H1 (cell line): ENCODE data around the gene C15orf39. TPM values are rescaled to one million over a fixed set of nuclear protein-coding genes. Genes with fewer than 3 reads are reported as not detected.

ENCODE experiments used
- CTCF ChIA-PET: fragments of 300-600 bp; sonication (Branson Sonifier 250); formaldehyde crosslinking; loops from one replicate; lab custom pipeline; 2021; ENCODE audit not compliant: partially characterized antibody; lab: Charles Lee
- POLR2A ChIA-PET: fragments of 300-600 bp; sonication (Branson Sonifier 250); formaldehyde crosslinking; loops from one replicate; lab custom pipeline; 2021; ENCODE audit warnings: inconsistent platforms; ENCODE audit not compliant: partially characterized antibody; lab: Charles Lee
- DNase-seq, 2 experiments: peaks; one replicate each; pipeline versions ENCODE4 v3.0.0 to v3.0.0-alpha.2; 2010 to 2022; ENCODE audit warnings: low spot score in 2 of 2, low read depth in 1 of 2, mixed read lengths in 1 of 2
- FAIRE-seq: peaks from 2 replicates; lab custom pipeline; 2011; peaks lifted over from hg19 to GRCh38; lab: Jason Lieb, UNC
- H2AFZ ChIP-seq: 2 replicates; pipeline ENCODE4 v1.8.1; 2012; ENCODE audit warnings: low read length, inconsistent platforms
- H2AK5ac ChIP-seq: 2 replicates; pipeline ENCODE4 v1.6.1; 2013; ENCODE audit warnings: low read depth, low read length
- H2BK120ac ChIP-seq: replicated peaks from 2 replicates; pipeline ENCODE3; 2013; ENCODE audit warnings: low read depth, low read length, inconsistent platforms
- H2BK12ac ChIP-seq: 2 replicates; pipeline ENCODE4 v1.6.1; 2013; ENCODE audit warnings: low read depth, low read length
- H2BK15ac ChIP-seq: 2 replicates; pipeline ENCODE4 v1.6.1; 2013; ENCODE audit warnings: low read length
- H2BK20ac ChIP-seq: 2 replicates; pipeline ENCODE4 v1.6.1; 2013; ENCODE audit warnings: low read length
- H2BK5ac ChIP-seq: 2 replicates; pipeline ENCODE4 v1.6.1; 2013; ENCODE audit warnings: low read depth, low read length
- H3K14ac ChIP-seq: 2 replicates; pipeline ENCODE4 v1.6.1; 2013; ENCODE audit warnings: inconsistent platforms; ENCODE audit not compliant: insufficient read length
- H3K18ac ChIP-seq: 2 replicates; pipeline ENCODE4 v1.6.1; 2013; ENCODE audit warnings: low read length; ENCODE audit errors: extremely low read depth
- H3K23ac ChIP-seq: 2 replicates; pipeline ENCODE4 v1.6.1; 2013; ENCODE audit warnings: inconsistent platforms; ENCODE audit not compliant: insufficient read length
- H3K23me2 ChIP-seq: 2 replicates; pipeline ENCODE4 v1.6.1; 2013; ENCODE audit warnings: low read depth, low read length
- H3K27ac ChIP-seq: 2 replicates; pipeline ENCODE4 v1.6.1; 2011; ENCODE audit warnings: low read depth, low read length, inconsistent platforms
- H3K27me3 ChIP-seq, 4 experiments: replicated peaks in 1 of 4; 1 replicate in 1 of 4; 2 replicates in 3 of 4; pipeline versions ENCODE4 v1.6.1 to v1.8.1; 2011 to 2013; ENCODE audit warnings: low read length in 3 of 4, mild to moderate bottlenecking in 3 of 4, inconsistent platforms in 2 of 4, mixed read lengths in 2 of 4, moderate library complexity in 1 of 4; ENCODE audit not compliant: control insufficient read depth in 3 of 4, insufficient read depth in 3 of 4; ENCODE audit errors: extremely low read depth in 1 of 4
- H3K36me3 ChIP-seq, 4 experiments: 2 replicates each; pipeline versions ENCODE4 v1.6.1 to v1.8.1; 2011 to 2013; ENCODE audit warnings: mild to moderate bottlenecking in 4 of 4, low read length in 3 of 4, moderate library complexity in 2 of 4, control low read depth in 1 of 4, inconsistent platforms in 1 of 4; ENCODE audit not compliant: insufficient read depth in 4 of 4, control insufficient read depth in 2 of 4
- H3K4ac ChIP-seq: replicated peaks from 2 replicates; pipeline ENCODE3; 2013; ENCODE audit warnings: low read length, low read depth, mixed read lengths, inconsistent platforms; ENCODE audit not compliant: insufficient read length
- H3K4me1 ChIP-seq, 4 experiments: replicated peaks in 1 of 4; 1 replicate in 1 of 4; 2 replicates in 3 of 4; pipeline versions ENCODE4 v1.6.1 to v1.8.1; 2011 to 2013; ENCODE audit warnings: low read length in 3 of 4, inconsistent platforms in 2 of 4, mixed read lengths in 1 of 4; ENCODE audit not compliant: insufficient read depth in 4 of 4, control insufficient read depth in 3 of 4
- H3K4me2 ChIP-seq, 2 experiments: 2 replicates each; pipeline versions ENCODE4 v1.6.1 to v1.8.1; 2011 to 2013; ENCODE audit warnings: low read depth in 2 of 2, low read length in 2 of 2, control low read depth in 1 of 2, inconsistent platforms in 1 of 2, mild to moderate bottlenecking in 1 of 2; ENCODE audit not compliant: insufficient read depth in 1 of 2
- H3K4me3 ChIP-seq, 4 experiments: fragments of 200-600, 300-600 bp in 1 of 4; sonication (generic), shearing (Covaris generic), sonication (Bioruptor Twin) in 1 of 4; 2 replicates each; pipeline versions ENCODE4 v1.5.1 to v1.8.1; 2011 to 2016; ENCODE audit warnings: low read length in 4 of 4, low read depth in 3 of 4, control low read depth in 2 of 4, inconsistent platforms in 2 of 4, mild to moderate bottlenecking in 2 of 4, mixed read lengths in 1 of 4, moderate library complexity in 1 of 4; ENCODE audit not compliant: insufficient read depth in 2 of 4; ENCODE audit errors: extremely low read depth in 1 of 4
- H3K56ac ChIP-seq: replicated peaks from 2 replicates; pipeline ENCODE3; 2013; ENCODE audit warnings: low read depth, mild to moderate bottlenecking, mixed read lengths, low read length, inconsistent platforms; ENCODE audit not compliant: insufficient read length
- H3K79me1 ChIP-seq: 2 replicates; pipeline ENCODE4 v1.6.1; 2013; ENCODE audit warnings: low read depth, low read length, control low read depth
- H3K79me2 ChIP-seq, 2 experiments: 2 replicates each; pipeline versions ENCODE4 v1.6.1 to v1.8.1; 2012 to 2013; ENCODE audit warnings: low read length in 2 of 2, mild to moderate bottlenecking in 2 of 2, inconsistent platforms in 1 of 2; ENCODE audit not compliant: insufficient read depth in 2 of 2, control insufficient read depth in 1 of 2
- H3K9ac ChIP-seq, 4 experiments: replicated peaks in 1 of 4; 1 replicate in 1 of 4; 2 replicates in 3 of 4; pipeline versions ENCODE4 v1.6.1 to v1.8.1; 2011 to 2013; ENCODE audit warnings: low read depth in 3 of 4, low read length in 3 of 4, control low read depth in 2 of 4, mild to moderate bottlenecking in 2 of 4, moderate library complexity in 2 of 4, inconsistent platforms in 1 of 4; ENCODE audit errors: extremely low read depth in 1 of 4
- H3K9me3 ChIP-seq, 2 experiments: 2 replicates each; pipeline versions ENCODE4 v1.6.1 to v1.8.1; 2012 to 2013; ENCODE audit warnings: mild to moderate bottlenecking in 2 of 2, moderate library complexity in 2 of 2, control low read depth in 1 of 2, inconsistent platforms in 1 of 2, low read depth in 1 of 2, low read length in 1 of 2, mixed read lengths in 1 of 2; ENCODE audit not compliant: insufficient read depth in 2 of 2
- H4K20me1 ChIP-seq, 2 experiments: replicated peaks in 1 of 2; 2 replicates each; pipeline versions ENCODE3 to v1.8.1; 2011 to 2013; ENCODE audit warnings: inconsistent platforms in 2 of 2, low read length in 2 of 2, mild to moderate bottlenecking in 1 of 2; ENCODE audit not compliant: insufficient read depth in 2 of 2, control insufficient read depth in 1 of 2
- H4K5ac ChIP-seq: 2 replicates; pipeline ENCODE4 v1.6.1; 2013; ENCODE audit warnings: low read length, low read depth, mixed read lengths, inconsistent platforms; ENCODE audit not compliant: insufficient read length
- H4K8ac ChIP-seq: 2 replicates; pipeline ENCODE4 v1.8.0; 2013; ENCODE audit warnings: mild to moderate bottlenecking, moderate library complexity, low read length, inconsistent platforms; ENCODE audit not compliant: insufficient read depth; ENCODE audit errors: extremely low read depth
- H4K91ac ChIP-seq: replicated peaks from 2 replicates; pipeline ENCODE3; 2013; ENCODE audit warnings: low read length, mixed read lengths, inconsistent platforms; ENCODE audit not compliant: insufficient read length
- SIN3A ChIP-seq, 2 experiments: IDR thresholded peaks in 1 of 2; conservative IDR thresholded peaks in 1 of 2; 2 replicates each; pipeline ENCODE4 v1.6.1; 2011 to 2012; ENCODE audit warnings: low read length in 2 of 2, improper control_type of control experiment in 1 of 2, low read depth in 1 of 2, mild to moderate bottlenecking in 1 of 2
- SP1 ChIP-seq: IDR thresholded peaks from 2 replicates; pipeline ENCODE4 v1.6.1; 2011; ENCODE audit warnings: low read depth, low read length
- WGBS, 2 experiments: shearing (Covaris generic) in 1 of 2; methylation state at CpG; one replicate each; pipeline versions ENCODE4 v1.1.6 to v1.1.7; 2013 to 2015; ENCODE audit warnings: low lambda C conversion rate in 2 of 2, mixed read lengths in 2 of 2, inconsistent platforms in 1 of 2, low coverage in 1 of 2, missing lambda C conversion rate in 1 of 2; ENCODE audit not compliant: insufficient replicate concordance in 2 of 2, insufficient coverage in 1 of 2, insufficient read length in 1 of 2; ENCODE audit errors: extremely low coverage in 1 of 2, missing lambda C conversion rate in 1 of 2; 5-methylcytosine and 5-hydroxymethylcytosine counted together
- polyA plus RNA-seq, 7 experiments: library from polyadenylated mRNA; depleted of rRNA in 3 of 7; stranded (reverse) in 5 of 7; unstranded in 2 of 7; fragments of >200 nt in 5 of 7; fragments of 200-250 nt in 2 of 7; gene quantifications; 1 replicate in 5 of 7; 2 replicates in 1 of 7; 4 replicates in 1 of 7; pipeline versions ENCODE4 v1.2.1 to v1.2.3, GENCODE V29; 2011 to 2013; ENCODE audit warnings: missing spikeins in 2 of 7, mixed read lengths in 2 of 7
- total RNA-seq: library from RNA; stranded (reverse); fragmentation: NEBNext Ultra II Directional; extraction: Animal tissue kit (Norgen Biotek cat#: 25700); gene quantifications from 2 replicates; pipeline ENCODE4 v1.2.1, GENCODE V29; 2021
- TF ChIP-seq, protein P1 (sequence below): IDR thresholded peaks from 2 replicates; pipeline ENCODE4 v1.6.1; 2012; ENCODE audit warnings: inconsistent platforms

The C15orf39 gene
- total and polyA plus RNA-seq, 2 of the 8 experiments (the other 6 are each of a cell fraction or from before 2014, with no cell fraction given), result 13.8 to 38.5 TPM

DNA sequence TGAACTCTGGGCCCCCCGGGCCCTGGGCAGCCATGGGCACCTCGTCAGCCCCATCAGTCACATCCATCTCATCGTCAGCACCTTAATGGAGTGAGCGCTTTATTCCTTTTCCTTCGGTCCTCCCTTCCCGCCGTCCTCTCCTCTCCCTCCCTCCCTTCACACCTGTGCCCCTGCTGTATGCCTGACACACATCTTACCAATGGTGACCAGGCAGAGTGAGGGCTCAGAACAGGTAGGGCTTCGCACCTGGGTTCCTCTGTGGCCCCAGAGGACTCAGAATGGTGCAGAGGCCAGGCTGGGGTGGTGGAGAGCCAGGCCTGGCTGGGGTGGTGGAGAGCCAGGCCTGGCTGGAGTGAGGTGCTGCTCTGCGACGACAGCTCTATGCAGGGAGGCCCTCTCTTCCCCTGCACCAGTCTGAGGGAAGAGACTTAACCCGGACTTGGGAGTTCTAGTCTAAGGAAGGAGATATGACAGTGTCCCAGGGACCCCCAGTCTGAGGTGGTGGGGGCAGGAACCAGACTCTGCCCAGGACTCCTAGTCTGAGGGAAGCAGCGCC lies 11.6 kb downstream of the C15orf39 start:
- Histone ChIP-seq H3K23ac (no peak overlapping the region), H3K27me3 (no peaks in the 10 kb centered on the region), H3K4ac (no peak overlapping the region), H2AK5ac (no peak overlapping the region), H3K79me2 (peaks cover 0 to 18% of the 10 kb centered on the region in 2 experiments; a peak in 2 of 4 replicates), H2BK12ac (no peak overlapping the region), H3K27ac (no peak overlapping the region), H3K4me2 (no peak overlapping the region), H2BK5ac (no peak overlapping the region), H3K36me3 (peaks cover 20 to 34% (median 21%) of the 10 kb centered on the region in 4 experiments; a peak in 7 of 8 replicates), H4K8ac (no peak overlapping the region), H2BK120ac (no peak overlapping the region), H3K9ac (no peak overlapping the region; a peak in 2 of 7 replicates), H2AFZ (no peak overlapping the region), H3K18ac (no peak overlapping the region), H3K4me3 (no peak overlapping the region), H2BK20ac (no peak overlapping the region), H3K14ac (no peak overlapping the region), H3K4me1 (peaks cover 0 to 17% (median 3%) of the 10 kb centered on the region in 4 experiments; a peak in 4 of 7 replicates), H3K23me2 (no peaks in the 10 kb centered on the region), H4K91ac (no peak overlapping the region), H3K9me3 (no peaks in the 10 kb centered on the region), H3K56ac (no peak overlapping the region), H3K79me1 (peaks cover 2% of the 10 kb centered on the region; the same call in 1 of the 2 replicates), H4K5ac (no peak overlapping the region), H4K20me1 (peaks cover 29 to 37% of the 10 kb centered on the region in 2 experiments), H2BK15ac (no peak overlapping the region)
- ChIA-PET CTCF (interaction anchor here (1.0 to 5.6 kb wide), 4 partner anchors 12 to 183 kb away, joined by 4 to 24 read pairs (median 4); partner anchors contain the start of gene C15orf39), POLR2A (interaction anchor here (1.3 to 1.6 kb wide), 3 partner anchors 12 to 31 kb away, joined by 3 to 4 read pairs (median 3); partner anchors contain the start of gene C15orf39)
- 83% methylated on average over 12 of the region's 12 CpGs; no CpG with 5 or more reads in 1 of the 2 experiments for WGBS, 2 experiments
- FAIRE-seq (no peak), DNase-seq (no peak)
- TF ChIP-seq SIN3A (conservative IDR thresholded peaks at IDR 0.05 in 1 of 2, IDR thresholded peaks at IDR 0.05 in 1 of 2; ENCODE audit: low read depth in 1 of 2, low read length in 2 of 2), result no peak
- TF ChIP-seq, protein P1, sequence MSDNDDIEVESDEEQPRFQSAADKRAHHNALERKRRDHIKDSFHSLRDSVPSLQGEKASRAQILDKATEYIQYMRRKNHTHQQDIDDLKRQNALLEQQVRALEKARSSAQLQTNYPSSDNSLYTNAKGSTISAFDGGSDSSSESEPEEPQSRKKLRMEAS, result no peak
- TF ChIP-seq SP1, result no peak
